IPS-18c (cell line): ENCODE measurements around the gene KRTAP10-5.
"Not testable (repeated sequence)": the region's sequence is repeated elsewhere in the genome, so short reads cannot be mapped to it uniquely, and the experiment has no call there.

Experiments used
- H3K4me3 ChIP-seq: 2 replicates; pipeline ENCODE4 v1.7.0; 2013; ENCODE audit warnings: low read depth, mild to moderate bottlenecking, low read length, moderate library complexity; ENCODE audit not compliant: insufficient read depth
- H3K9me3 ChIP-seq: one replicate; pipeline ENCODE4 v1.6.1; 2013; ENCODE audit warnings: mild to moderate bottlenecking, low read length, moderate library complexity; ENCODE audit not compliant: control insufficient read depth, insufficient read depth

Gene KRTAP10-5

DNA sequence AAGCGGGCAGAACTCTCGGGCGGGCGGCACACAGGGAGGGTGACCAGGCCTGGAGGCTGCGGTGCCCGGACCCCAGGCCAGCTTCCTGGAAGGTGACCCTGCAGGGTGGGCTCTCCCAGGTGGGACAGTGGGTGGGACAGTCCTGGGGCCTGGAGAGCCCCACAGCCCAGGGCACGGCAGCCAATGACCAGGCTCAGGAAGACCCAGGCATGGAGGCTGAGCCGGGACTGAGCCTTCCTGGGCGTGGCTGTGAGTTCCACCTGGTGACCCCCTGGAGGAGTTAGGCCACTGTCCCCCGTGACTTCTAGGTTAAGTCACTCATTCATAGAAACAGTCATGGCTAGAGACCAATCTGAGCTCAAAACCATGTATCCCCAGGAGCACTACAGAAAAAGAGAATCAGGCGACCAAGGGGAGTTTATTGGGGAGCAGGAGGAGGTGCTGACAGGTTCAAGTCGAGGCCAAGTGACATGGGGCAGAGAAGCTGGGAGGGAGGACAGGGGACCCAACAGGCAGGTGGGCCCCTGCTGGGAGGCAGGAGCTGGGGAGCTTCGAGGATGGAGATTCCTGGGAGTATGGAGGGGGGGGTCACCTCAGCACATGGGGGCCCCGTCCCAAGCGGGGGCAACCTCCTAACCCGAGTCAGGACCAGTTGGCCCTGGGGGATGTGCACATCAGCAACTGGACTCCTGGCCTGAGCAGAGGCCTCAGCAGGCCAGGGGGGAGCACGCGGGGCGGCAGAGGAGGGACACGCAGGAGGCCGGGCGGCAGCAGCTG lies 1.2 kb downstream of the KRTAP10-5 start:
- no peak overlapping the region for H3K4me3 ChIP-seq
- peaks cover 5% of the 10 kb centered on the region for H3K9me3 ChIP-seq

DNA sequence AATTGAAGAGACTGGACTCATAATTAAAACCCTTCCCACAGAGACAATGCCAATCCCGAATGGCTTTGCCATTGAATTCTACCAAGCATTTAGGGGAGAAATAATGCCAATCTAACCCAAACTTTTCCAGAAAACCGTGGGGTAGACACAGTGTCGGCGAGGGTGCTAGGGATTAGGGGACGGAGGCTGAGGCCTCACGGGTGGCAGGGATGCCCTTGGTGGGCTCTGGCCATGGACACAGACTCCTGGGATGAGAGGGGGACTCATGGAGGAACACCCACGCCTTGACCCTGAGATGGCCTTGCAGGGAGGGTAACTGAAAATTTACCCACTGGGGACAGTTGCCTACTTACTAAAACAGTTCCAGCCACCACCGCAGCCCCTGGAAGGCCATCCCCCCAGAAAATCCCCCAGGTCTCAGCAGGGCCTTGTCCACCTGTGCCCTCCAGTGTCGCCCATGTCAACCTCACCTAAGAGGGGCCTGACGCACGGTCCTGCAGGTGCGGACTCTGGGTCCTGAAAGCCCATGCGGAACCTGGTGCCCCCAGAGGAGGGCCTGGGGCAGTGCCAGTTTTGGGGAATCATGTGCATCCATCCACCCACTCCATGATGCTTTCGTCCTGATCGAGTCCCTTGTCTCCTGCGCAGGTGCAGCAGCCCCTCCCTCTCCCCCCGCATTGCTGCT lies 1.9 kb downstream of the KRTAP10-5 start:
- peaks cover 5% of the 10 kb centered on the region for H3K9me3 ChIP-seq
- no peak overlapping the region for H3K4me3 ChIP-seq

DNA sequence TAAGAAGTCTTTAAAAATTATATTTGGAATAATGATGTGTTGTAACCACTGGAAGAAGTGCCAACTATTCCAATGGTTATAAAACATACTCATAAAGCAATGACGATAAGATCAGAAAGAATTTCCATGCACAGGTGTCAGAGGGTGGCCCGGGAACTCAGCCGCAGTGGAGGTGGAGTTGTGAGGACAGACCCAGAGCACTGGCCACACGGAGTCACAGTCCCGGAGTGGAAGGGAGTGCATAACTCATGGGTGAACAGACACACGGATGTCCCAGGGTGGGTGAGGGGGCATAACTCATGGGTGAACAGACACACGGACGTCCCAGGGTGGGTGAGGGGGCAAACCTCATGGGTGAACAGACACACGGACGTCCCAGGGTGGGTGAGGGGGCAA lies 4.4 kb downstream of the KRTAP10-5 start:
- H3K4me3 ChIP-seq, result no peak overlapping the region
- peaks cover 5% of the 10 kb centered on the region for H3K9me3 ChIP-seq

DNA sequence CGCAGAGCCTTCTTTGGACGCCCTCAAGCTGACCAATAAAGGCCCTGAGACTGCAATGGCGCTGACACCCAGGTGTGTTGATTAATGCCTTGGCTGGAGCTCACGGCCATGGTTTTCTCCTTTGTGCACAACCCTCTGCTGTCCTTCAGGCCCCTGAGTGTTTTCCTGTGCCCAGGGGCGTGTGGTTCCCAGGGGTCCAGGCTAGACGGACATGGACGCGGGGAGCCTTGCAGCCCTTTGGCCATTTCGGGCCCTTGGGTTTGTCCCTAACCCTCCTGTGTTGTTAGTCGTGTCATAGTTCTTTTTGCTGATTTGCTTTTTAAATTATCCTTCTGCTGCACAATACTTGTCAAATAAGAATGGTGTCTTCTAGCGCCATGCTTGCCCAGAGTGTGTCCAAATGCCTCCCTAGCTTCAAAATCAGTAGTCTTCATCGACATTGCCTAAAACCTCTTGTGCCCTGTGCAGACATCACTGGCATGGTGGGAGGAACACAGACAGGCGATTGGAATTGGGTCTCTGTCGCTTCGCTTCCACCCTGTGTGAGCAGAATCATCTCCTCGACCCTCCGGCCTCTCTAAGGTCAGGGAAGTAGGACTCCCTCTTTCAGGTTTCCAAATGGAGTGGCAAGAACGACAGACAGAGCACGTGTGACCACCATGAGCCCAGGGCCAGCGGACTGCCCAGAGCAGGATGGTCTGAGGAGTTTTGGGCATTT lies 4.9 kb downstream of the KRTAP10-5 start:
- H3K4me3 ChIP-seq, result no peak overlapping the region
- H3K9me3 ChIP-seq, result peaks cover 5% of the 10 kb centered on the region

DNA sequence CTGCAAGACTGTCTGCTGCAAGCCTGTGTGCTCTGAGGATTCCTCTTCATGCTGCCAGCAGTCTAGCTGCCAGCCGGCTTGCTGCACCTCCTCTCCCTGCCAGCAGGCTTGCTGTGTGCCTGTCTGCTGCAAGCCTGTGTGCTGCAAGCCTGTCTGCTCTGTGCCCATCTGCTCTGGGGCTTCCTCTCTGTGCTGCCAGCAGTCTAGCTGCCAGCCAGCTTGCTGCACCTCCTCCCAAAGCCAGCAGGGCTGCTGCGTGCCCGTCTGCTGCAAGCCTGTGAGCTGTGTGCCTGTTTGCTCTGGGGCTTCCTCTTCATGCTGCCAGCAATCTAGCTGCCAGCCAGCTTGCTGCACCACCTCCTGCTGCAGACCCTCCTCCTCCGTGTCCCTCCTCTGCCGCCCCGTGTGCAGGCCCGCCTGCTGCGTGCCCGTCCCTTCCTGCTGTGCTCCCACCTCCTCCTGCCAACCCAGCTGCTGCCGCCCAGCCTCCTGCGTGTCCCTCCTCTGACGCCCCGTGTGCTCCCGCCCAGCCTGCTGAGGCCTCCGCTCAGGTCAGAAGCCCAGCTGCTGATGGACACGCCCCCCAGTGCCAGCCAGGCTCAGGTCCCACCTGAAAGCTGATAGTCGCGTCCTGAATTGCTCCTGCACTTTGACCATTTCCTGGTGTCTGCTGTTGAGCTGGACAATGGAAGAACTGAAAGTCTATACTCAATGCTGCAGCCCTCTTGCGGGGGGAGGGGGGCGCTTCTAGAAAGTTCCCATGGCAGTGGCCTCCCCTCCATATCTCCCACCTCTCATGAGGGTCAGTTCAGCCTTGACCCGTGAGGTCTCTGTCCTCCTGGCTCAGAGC lies 5.7 kb downstream of the KRTAP10-5 start:
- H3K4me3 ChIP-seq, result no peak overlapping the region
- H3K9me3 ChIP-seq, result peaks cover 5% of the 10 kb centered on the region

DNA sequence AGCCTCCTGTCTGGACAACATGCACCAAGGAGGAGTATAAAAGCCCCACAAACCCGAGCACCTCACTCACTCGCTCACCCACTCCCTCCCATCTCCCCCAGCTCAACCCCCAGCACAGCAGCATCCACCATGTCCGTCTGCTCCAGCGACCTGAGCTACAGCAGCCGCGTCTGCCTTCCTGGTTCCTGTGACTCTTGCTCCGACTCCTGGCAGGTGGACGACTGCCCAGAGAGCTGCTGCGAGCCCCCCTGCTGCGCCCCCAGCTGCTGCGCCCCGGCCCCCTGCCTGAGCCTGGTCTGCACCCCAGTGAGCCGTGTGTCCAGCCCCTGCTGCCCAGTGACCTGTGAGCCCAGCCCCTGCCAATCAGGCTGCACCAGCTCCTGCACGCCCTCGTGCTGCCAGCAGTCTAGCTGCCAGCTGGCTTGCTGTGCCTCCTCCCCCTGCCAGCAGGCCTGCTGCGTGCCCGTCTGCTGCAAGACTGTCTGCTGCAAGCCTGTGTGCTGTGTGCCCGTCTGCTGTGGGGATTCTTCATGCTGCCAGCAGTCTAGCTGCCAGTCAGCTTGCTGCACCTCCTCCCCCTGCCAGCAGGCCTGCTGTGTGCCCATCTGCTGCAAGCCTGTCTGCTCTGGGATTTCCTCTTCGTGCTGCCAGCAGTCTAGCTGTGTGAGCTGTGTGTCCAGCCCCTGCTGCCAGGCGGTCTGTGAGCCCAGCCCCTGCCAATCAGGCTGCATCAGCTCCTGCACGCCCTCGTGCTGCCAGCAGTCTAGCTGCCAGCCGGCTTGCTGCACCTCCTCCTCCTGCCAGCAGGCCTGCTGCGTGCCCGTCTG lies 6.6 kb downstream of the KRTAP10-5 start, which contains the start of gene KRTAP10-4:
KRTAP10-4 (plus strand) TSS at position 100 of the 827 bp plus-strand sequence; CDS start at position 130, 30 bp downstream.
- not testable (repeated sequence) for H3K4me3 ChIP-seq, H3K9me3 ChIP-seq

DNA sequence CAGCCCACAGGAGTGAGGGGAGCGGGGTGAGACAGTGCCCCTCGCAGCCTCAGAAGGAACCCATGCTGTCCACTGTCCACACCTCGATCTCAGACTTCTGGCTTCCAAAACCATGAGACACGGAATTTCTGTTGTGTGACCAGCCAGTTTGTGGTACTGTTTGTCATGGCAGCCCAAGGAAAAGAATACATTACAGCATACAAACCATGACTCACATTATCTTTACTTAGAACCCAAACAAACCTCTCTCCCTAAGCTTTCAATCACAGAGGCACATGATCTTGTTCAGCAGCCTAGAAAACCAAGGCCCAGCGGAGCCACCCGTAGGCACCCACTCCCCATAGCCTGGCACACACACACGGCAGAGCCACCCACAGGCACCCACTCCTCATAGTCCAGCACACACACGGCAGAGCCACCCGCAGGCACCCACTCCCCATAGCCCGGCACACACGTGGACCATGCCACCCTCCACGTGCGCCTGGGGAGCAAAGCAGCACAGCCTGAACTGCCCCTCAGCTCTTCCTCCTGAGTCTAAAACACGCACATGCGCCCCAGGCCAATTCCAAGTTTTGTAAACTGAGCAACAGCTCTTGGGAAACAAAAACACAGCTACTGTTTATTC lies 7.3 kb downstream of the KRTAP10-5 start:
- Histone ChIP-seq H3K9me3 (peaks cover 3% of the 10 kb centered on the region), H3K4me3 (no peak overlapping the region)

DNA sequence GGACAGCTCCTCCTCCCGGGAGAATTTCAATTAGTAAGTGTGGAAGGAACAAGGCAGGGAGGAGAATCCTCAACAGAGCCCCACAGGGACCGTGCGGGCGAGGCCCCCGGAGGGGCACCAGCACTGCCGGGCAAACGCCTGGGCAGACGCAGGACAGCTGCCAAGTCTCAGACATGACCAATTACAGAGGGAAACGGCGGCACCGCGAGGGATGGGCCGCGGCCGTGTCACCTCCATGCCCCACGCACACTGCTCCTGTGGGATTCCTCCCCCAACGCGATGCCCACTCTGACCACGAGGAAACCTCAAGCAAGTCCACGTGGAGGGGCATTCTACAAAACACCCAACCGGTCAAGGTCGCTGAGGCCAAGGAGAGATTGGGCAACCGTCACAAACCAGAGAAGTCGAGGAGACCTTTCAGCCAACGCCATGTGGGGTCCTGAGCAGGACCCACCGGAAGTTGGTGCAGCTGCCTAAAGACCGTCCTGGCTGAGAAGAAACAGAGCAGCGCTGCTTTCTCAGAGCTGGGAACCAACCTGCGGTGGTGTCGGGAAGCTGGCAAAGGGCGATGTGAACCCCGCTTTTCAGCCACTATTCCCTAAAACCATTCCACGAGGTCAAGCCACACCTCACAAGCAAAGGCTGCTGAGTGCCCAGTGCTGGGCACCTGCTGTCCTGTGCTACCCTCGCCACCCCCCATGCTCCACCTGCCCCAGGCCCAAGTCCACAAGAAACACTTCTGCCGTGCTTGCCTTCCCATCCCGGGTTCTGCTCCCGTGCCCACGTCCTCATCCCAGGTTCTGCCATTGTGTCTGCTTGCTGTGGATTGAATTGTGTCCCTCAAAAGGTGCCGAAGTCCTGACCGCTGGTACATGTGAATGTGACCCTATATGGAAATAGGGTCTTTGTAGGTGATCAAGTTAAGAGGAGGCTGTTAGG lies 8.3 kb downstream of the KRTAP10-5 start:
- Histone ChIP-seq H3K9me3 (no peaks in the 10 kb centered on the region), H3K4me3 (no peak overlapping the region)

DNA sequence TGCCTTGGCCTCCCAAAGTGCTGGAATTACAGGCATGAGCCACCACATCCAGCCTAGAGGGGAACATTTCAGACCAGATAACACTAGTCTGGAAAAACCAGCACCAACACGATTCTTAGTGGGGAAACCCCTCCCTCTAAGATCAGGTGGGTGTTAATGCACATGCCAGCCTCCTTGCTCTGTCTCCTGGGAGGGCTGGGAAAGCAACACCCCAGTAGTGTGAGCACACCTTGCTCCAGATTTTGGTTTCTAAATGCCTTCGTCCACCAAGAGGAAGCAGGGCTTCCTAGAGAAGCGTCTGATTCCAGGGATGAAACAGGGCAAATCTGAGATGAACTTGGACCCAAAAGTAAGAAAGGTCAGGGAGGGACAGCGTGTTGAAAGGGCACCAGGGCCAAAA lies 9.1 kb downstream of the KRTAP10-5 start:
- H3K9me3 ChIP-seq, result no peaks in the 10 kb centered on the region
- H3K4me3 ChIP-seq, result no peak overlapping the region

DNA sequence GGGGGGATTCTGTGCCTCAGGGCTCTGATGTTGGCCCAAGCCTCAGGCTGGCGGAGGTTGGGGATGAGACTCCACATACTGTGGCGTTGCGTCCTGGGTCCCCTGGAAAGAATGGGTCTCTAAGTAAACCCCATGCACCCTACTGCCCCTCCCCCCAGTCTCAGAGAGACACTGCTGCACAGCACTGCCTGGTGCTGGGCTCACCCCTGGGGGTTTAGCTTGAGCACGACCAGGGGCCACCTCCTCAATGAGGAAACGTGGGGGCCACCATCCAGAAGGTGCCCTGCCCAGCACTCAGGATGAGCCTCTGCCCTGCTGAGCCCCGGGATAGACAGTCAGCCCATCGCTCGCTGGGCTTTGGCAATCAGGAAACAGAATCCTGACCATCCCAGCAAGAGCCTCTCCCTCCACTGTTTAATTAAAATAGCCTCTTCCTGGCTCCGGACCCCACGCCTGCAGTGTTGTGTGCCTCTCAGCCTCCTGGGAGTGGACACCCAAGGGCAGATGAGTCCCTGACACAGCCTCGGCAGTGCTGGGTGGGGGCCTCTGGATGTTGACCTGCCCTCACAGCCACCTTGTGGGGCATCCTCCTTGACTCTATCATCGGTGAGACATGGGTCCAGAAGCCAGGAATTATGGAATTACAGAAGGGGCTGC lies 10.4 kb downstream of the KRTAP10-5 start:
- Histone ChIP-seq H3K4me3 (no peak overlapping the region), H3K9me3 (no peaks in the 10 kb centered on the region)

DNA sequence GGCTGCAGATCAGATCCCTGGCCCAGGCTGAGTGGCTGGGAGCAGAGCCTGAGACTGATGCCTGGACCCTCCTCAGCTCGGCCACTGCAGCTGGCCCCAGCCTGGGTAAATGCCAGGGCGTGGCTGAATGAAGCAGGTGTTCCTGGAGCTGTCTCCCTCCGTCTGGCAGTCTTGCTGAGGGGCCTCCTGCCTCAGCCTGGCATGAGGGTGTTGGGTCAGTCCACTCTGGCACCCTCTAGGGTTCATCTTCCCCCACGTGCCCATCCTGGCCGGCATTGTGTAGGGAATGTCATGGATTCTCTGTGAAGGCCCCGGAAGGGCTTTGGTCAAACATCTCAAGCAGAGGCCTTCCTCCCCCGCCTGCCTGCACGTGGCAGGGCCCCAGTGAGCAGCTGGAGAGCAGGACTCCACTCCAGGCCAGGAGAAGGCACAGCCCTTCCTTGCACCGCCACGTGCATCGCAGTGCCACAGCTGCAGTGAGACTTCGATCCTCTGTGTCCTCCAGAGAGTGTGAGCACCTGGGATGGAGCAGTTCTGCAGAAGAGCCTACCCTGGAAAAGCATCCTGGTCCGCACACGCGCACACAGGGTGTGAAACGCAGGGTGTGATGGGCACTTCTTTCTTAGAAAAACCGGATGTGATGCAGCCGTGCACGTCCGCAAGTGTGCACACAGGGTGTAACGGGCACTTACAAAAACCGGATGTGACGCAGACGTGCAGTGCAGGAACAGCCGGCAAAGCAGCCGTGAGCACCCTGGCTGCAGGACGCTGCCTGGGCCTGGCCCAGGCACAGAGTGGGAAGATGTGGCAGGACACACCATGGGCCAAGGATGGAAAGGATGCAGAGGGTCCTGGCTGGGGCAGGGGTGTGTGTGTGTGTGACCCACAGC lies 11.5 kb downstream of the KRTAP10-5 start:
- Histone ChIP-seq H3K4me3 (no peak overlapping the region; the same call in 1 of the 2 replicates), H3K9me3 (no peaks in the 10 kb centered on the region)

DNA sequence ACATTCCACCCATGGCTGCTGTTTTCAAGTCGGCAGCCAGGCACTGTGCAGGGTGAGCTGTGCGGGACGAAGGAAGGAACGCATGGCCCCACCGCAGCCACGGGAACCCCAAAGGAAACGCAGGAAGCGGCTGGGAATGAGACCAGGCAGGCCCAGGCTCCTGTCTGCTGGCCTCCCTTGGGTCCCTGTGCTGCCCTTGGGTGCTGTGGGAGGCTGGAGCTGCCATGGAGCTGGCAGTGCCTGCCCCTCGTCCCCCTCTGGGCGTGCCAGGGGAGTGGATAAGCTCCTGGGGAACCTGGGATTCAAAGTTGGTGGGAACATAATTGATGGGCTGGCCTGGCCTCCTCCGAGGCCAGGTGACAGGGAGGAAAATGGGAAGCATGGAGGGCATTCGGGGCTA lies 12.1 kb downstream of the KRTAP10-5 start:
- Histone ChIP-seq H3K4me3 (no peak overlapping the region), H3K9me3 (no peaks in the 10 kb centered on the region)

DNA sequence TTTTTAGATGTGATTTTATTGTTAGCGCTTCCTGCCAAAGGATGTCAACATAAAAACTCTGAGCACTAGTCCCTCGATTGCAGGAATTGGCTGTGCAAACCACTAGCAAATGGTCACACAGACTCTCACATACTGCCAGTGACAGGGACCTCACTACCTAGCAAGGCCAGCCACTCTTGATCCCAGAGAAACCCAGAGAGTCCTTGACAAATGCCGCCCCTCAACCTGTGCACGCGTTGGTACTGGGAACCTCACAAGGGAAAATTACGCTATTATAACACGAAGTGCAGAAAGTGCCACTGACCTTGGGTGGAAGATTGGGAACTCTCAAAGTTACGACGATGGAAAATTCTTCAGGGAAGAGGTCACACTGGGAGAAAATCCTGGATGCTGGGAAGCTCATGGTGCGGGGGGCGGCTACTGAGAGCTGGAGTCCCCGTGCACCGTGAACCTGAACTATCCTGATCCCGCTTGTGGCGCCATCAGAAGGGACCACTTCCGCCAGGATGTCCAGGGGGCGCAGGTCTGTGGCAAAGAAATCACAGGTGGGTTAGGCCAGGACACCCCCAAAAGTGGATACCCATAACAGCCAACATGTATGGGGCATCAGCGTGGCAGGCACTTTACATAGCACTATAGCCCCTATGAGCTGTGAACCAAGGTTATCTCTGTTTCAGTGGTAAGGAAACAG lies 12.8 kb downstream of the KRTAP10-5 start:
- Histone ChIP-seq H3K4me3 (no peak overlapping the region), H3K9me3 (no peaks in the 10 kb centered on the region)
